ENCODE data around the gene PRKACG.

Gene PRKACG

DNA sequence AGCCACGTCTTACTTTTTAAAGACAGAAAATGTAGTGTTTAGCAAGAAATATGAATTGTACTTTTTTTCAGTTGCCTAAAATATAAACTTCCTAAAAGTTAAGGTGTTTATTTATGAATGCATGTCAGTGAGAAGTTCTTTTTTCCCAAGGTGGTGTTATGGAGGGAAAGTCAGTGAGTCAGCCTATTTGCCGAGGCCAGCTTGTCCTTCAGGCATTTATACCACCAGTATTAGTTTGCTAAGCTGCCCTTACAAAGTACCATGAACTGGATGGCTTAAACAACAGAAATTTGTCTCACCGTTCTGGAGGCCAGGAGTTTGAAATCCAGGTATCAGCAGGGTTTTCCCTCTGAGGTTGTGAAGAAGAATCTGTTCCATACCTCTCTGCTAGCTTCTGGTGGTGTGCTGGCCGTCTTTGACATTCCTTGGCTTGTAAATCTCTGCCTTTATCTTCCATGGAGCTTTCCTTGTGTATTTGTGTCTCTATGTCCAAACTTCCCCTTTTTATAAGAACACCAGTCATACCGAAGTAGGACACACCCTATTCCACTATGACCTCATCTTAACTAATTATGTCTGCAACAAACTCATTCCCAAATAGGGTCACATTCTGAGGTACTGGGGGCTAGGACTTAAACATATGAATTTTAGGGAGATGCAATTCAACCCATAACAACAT is 38.4 kb downstream of the PRKACG start:
- Histone ChIP-seq H3K9ac (ENCODE audit: low read length) (no peak overlapping the region), H3K4me3 (ENCODE audit: low read length) (peak overlapping the region; percentile 55), H3K27ac (ENCODE audit: low read depth, low read length) (peak overlapping the region; percentile 84)

DNA sequence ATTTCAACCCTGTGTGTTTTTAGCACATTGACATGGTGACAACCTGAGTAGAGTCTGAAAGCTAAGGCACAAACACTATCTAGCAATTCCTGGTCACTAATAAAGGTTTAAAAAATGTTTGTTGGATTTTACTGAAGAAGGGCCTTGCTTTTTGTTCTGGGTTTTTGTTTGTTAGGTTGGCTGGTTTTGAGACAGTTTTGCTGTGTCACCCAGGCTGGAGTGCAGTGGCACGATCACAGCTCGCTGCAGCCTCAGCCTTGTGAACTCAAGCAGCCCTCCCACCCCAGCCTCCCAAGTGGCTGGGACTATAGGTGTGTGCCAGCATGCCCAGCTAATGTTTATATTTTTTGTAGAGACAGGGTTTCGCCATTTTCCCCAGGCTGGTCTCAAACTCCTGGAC is 39.0 kb downstream of the PRKACG start:
- Histone ChIP-seq H3K27ac (ENCODE audit: low read depth, low read length) (peak overlapping the region; percentile 84), H3K4me3 (ENCODE audit: low read length) (peak overlapping the region; percentile 2), H3K27me3 (ENCODE audit: control insufficient read depth, insufficient read depth, low read length) (no peaks in the 10 kb centered on the region), H3K4me1 (ENCODE audit: control insufficient read depth, insufficient read depth, low read length) (peaks cover 17% of the 10 kb centered on the region), H3K9ac (ENCODE audit: low read length) (no peak overlapping the region), H3K36me3 (ENCODE audit: control insufficient read depth, insufficient read depth, low read length) (no peaks in the 10 kb centered on the region)

More for the DNA sequence above, 38.4 kb downstream of the PRKACG start:
- Histone ChIP-seq H3K4me1 (ENCODE audit: control insufficient read depth, insufficient read depth, low read length) (peaks cover 23% of the 10 kb centered on the region), H3K36me3 (ENCODE audit: control insufficient read depth, insufficient read depth, low read length) (no peaks in the 10 kb centered on the region), H3K27me3 (ENCODE audit: control insufficient read depth, insufficient read depth, low read length) (no peaks in the 10 kb centered on the region)

DNA sequence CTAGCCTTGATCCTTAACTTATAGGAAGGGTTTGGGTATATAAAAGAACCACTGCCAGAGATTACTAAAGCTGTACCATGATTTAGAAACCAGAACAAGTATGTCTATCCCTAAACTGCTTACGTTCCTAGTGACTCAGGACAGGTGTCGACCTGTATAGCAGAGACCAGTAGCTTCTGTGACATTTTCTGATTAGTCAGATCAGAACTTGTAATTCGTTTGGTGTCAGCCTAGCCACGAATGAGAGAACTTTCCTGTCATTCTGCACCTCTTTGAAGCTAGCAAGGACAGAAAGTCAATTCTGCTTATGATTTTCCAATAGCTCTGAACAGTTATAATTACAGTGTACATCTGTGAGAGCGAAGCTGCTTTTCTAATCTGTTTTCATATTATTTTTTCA is 39.5 kb downstream of the PRKACG start:
- Histone ChIP-seq H3K4me1 (ENCODE audit: control insufficient read depth, insufficient read depth, low read length) (peaks cover 13% of the 10 kb centered on the region), H3K36me3 (ENCODE audit: control insufficient read depth, insufficient read depth, low read length) (no peaks in the 10 kb centered on the region), H3K4me3 (ENCODE audit: low read length) (peak overlapping the region; percentile 2), H3K27me3 (ENCODE audit: control insufficient read depth, insufficient read depth, low read length) (no peaks in the 10 kb centered on the region), H3K27ac (ENCODE audit: low read depth, low read length) (peak overlapping the region; percentile 84), H3K9ac (ENCODE audit: low read length) (no peak overlapping the region)

DNA sequence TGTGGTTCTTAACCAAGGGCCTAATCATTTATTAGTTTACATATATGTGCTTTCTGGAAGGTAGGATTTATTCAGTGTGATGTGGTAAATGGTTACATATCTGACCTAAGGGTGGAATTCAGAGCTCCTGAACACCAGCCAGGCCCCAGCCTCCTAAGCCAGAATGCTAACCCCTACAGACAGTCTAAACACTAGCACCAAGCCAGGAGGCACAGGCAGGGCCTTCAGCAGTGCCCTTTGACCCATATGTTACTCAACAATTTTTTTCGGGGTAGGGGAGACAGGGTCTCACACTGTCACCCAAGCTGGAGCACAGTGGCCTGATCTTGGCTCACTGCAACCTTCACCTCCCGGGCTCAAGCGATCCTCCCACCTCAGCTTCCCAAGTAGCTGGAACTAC is 40.3 kb downstream of the PRKACG start:
- H3K36me3 ChIP-seq (ENCODE audit: control insufficient read depth, insufficient read depth, low read length): no peaks in the 10 kb centered on the region
- H3K9ac ChIP-seq (ENCODE audit: low read length): no peak overlapping the region
- no peak overlapping the region for H3K27ac ChIP-seq (ENCODE audit: low read depth, low read length)
- peaks cover 8% of the 10 kb centered on the region for H3K4me1 ChIP-seq (ENCODE audit: control insufficient read depth, insufficient read depth, low read length)
- H3K4me3 ChIP-seq (ENCODE audit: low read length): peak overlapping the region; percentile 35
- H3K27me3 ChIP-seq (ENCODE audit: control insufficient read depth, insufficient read depth, low read length): no peaks in the 10 kb centered on the region

DNA sequence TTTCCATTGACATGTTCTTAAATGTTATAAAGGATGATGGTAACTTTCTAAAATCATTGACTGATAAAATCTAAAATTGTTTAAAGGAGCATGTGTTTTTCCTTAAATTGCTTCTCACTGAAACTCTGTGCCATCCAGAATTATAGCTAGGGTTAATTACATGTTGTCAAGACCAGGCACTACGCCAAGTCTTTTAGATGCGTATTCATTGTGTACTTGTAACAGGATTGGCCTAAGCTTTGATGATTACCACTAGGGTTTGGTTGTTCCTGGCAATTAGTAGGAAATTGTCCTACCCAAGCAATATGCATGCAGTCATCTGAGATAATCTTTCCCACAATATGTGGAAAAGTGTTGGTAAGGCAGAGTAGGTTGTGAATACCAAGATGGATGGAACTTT is 43.8 kb downstream of the PRKACG start:
- H3K4me1 ChIP-seq (ENCODE audit: control insufficient read depth, insufficient read depth, low read length): no peaks in the 10 kb centered on the region

DNA sequence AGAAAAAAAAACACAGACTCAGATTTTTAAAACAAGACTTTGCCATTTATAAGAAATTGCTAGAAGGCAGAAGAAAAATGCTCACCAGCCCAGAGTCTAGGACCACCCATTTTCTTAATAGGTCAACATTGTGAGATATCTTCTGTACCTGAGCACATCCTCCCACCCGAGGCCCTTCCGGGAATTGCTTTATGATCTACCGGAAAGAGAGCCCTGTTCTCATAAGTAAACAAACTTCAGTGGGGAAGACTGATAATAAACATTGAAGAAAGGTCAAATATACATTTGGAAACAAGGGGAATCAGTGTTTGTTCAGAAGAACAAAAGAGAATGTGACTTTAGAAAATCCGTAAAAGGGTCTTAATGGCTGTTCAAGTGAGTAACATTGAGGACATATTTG is 44.4 kb downstream of the PRKACG start:
- H3K36me3 ChIP-seq (ENCODE audit: control insufficient read depth, insufficient read depth, low read length): no peaks in the 10 kb centered on the region
- no peak overlapping the region for H3K27ac ChIP-seq (ENCODE audit: low read depth, low read length)
- H3K4me3 ChIP-seq (ENCODE audit: low read length): no peak overlapping the region
- no peaks in the 10 kb centered on the region for H3K27me3 ChIP-seq (ENCODE audit: control insufficient read depth, insufficient read depth, low read length)
- no peak overlapping the region for H3K9ac ChIP-seq (ENCODE audit: low read length)
- no peaks in the 10 kb centered on the region for H3K4me1 ChIP-seq (ENCODE audit: control insufficient read depth, insufficient read depth, low read length)

More for the DNA sequence above, 43.8 kb downstream of the PRKACG start:
- H3K36me3 ChIP-seq (ENCODE audit: control insufficient read depth, insufficient read depth, low read length): no peaks in the 10 kb centered on the region
- H3K27ac ChIP-seq (ENCODE audit: low read depth, low read length): no peak overlapping the region
- H3K27me3 ChIP-seq (ENCODE audit: control insufficient read depth, insufficient read depth, low read length): no peaks in the 10 kb centered on the region
- no peak overlapping the region for H3K4me3 ChIP-seq (ENCODE audit: low read length)
- H3K9ac ChIP-seq (ENCODE audit: low read length): no peak overlapping the region

DNA sequence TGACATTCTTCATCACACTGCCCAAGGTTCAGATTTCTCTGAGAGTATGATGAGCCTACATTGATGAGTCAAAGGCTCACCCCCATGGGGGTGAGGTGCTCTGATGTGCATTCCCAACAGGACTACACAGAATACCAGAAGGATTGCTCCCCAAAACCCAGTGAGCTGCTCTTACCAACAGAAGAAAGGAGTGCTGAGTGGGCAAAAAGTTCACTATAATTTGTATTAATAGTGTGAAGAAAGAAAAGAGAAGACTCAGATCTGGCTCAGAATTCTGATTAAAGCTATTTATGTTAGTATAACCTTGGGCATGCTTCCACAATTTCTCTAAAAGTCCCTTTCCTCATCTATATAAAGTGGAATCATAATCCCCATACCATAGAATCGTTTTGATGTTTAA is 46.1 kb downstream of the PRKACG start:
- H3K4me3 ChIP-seq (ENCODE audit: low read length): no peak overlapping the region
- no peaks in the 10 kb centered on the region for H3K36me3 ChIP-seq (ENCODE audit: control insufficient read depth, insufficient read depth, low read length)
- no peaks in the 10 kb centered on the region for H3K27me3 ChIP-seq (ENCODE audit: control insufficient read depth, insufficient read depth, low read length)
- no peaks in the 10 kb centered on the region for H3K4me1 ChIP-seq (ENCODE audit: control insufficient read depth, insufficient read depth, low read length)
- H3K9ac ChIP-seq (ENCODE audit: low read length): no peak overlapping the region
- no peak overlapping the region for H3K27ac ChIP-seq (ENCODE audit: low read depth, low read length)

DNA sequence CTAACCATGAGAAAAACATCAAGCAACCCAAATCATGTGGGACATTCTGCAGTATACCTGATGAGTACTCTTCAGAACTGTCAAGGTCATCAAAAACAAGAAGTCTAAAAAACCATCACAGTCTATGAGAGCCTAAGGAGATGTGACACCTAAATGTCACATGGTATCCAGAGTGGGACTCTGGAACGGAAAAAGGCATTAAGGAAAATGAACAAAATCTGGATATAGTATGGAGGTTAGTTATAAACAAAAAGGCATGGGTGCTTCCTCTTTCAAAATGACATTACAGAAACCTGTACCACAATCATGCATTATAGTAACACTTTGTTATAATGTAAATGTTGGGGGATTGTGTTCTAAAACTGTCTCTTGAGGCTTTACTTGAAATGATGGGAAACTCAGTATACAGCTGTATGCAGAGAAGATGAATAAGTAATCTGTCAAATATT is 47.4 kb downstream of the PRKACG start:
- Histone ChIP-seq H3K27me3 (ENCODE audit: control insufficient read depth, insufficient read depth, low read length) (no peaks in the 10 kb centered on the region), H3K4me1 (ENCODE audit: control insufficient read depth, insufficient read depth, low read length) (no peaks in the 10 kb centered on the region), H3K4me3 (ENCODE audit: low read length) (no peak overlapping the region), H3K36me3 (ENCODE audit: control insufficient read depth, insufficient read depth, low read length) (no peaks in the 10 kb centered on the region), H3K27ac (ENCODE audit: low read depth, low read length) (no peak overlapping the region), H3K9ac (ENCODE audit: low read length) (no peak overlapping the region)

DNA sequence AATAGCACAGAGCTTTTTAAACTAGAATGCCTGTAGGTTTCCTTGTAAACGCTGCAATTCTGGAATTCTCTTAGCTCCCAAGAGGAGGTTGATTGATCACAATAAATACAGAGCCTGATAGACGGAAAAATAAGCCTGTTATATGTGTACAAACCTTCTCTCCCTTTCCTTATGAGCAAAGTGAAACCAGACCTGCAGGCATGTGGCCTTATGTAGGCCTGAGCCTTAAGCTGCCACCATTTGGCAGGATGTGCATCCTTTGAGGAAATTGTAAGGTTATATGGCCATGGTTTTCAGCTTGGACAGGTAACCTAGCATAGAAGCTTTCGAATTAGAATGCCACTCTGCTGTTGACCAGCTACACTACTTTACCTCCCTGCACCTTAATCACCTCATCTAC is 49.1 kb downstream of the PRKACG start:
- no peak overlapping the region for H3K27ac ChIP-seq (ENCODE audit: low read depth, low read length)
- no peaks in the 10 kb centered on the region for H3K27me3 ChIP-seq (ENCODE audit: control insufficient read depth, insufficient read depth, low read length)
- no peaks in the 10 kb centered on the region for H3K4me1 ChIP-seq (ENCODE audit: control insufficient read depth, insufficient read depth, low read length)
- peak overlapping the region; percentile 14 for H3K4me3 ChIP-seq (ENCODE audit: low read length)
- H3K9ac ChIP-seq (ENCODE audit: low read length): no peak overlapping the region
- H3K36me3 ChIP-seq (ENCODE audit: control insufficient read depth, insufficient read depth, low read length): no peaks in the 10 kb centered on the region

DNA sequence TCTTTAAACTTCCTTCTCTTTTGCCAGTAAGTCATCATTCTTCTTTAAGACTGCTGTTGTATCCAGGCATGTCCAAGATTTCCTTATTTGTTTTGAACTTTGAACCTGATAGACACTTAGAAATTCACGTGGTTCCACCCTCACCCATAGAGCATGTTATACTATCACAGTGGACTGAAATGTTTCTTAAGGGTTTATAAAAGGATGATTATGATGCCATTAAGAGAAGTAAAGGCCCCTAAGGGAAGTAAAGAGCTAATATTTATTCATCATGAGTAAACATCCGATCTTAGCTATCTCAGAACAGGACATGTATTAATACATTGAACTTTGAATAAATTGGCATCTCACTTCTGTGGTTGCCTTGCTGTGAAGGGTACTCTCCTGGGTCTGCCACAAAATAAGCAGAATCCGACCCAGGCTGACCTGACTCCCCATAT is 49.8 kb downstream of the PRKACG start:
- H3K36me3 ChIP-seq (ENCODE audit: control insufficient read depth, insufficient read depth, low read length): no peaks in the 10 kb centered on the region
- H3K27me3 ChIP-seq (ENCODE audit: control insufficient read depth, insufficient read depth, low read length): no peaks in the 10 kb centered on the region
- no peaks in the 10 kb centered on the region for H3K4me1 ChIP-seq (ENCODE audit: control insufficient read depth, insufficient read depth, low read length)
- H3K27ac ChIP-seq (ENCODE audit: low read depth, low read length): no peak overlapping the region
- no peak overlapping the region for H3K9ac ChIP-seq (ENCODE audit: low read length)
- H3K4me3 ChIP-seq (ENCODE audit: low read length): no peak overlapping the region

DNA sequence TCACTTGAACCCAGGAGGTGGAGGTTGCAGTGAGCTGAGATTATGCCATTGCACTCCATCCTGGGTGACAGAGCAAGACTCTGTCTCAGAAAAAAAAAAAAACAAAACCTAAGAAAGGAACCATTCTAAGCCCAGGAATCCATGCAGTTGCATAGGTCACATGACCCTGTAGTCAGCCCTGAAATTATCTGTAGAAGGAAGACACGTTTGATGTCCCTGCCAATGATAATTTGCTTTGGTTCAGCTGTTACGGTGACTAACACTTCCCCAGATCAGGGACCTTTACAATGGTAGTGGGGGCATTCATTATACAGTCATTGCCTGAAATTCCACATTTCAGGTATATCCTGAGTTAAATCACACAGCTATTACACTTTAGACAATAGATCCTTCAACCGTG is 50.5 kb downstream of the PRKACG start:
- no peak overlapping the region for H3K27ac ChIP-seq (ENCODE audit: low read depth, low read length)
- no peak overlapping the region for H3K9ac ChIP-seq (ENCODE audit: low read length)

More for the DNA sequence above, 50.5 kb downstream of the PRKACG start:
- Histone ChIP-seq H3K4me1 (ENCODE audit: control insufficient read depth, insufficient read depth, low read length) (no peaks in the 10 kb centered on the region), H3K4me3 (ENCODE audit: low read length) (no peak overlapping the region), H3K36me3 (ENCODE audit: control insufficient read depth, insufficient read depth, low read length) (no peaks in the 10 kb centered on the region), H3K27me3 (ENCODE audit: control insufficient read depth, insufficient read depth, low read length) (no peaks in the 10 kb centered on the region)
